ENCODE measurements around the gene CAMKK1. TPM values are rescaled to one million over a fixed set of nuclear protein-coding genes. Genes with fewer than 3 reads are reported as not detected.

CAMKK1 gene
- total and polyA plus RNA-seq, 2 of the 4 experiments (the other 2 are of a cell fraction) = 4.1 to 8.2 TPM

GRCh38 chr17:3866276-3866675 lies 26.6 kb downstream of the CAMKK1 start:
- intact Hi-C loops (cut with micrococcal nuclease) (loop anchor here (10.0 kb wide), 1 partner anchor 209 kb away; no protein-coding TSS in a partner anchor), dilution Hi-C loops (cut with HindIII; ENCODE audit: low sequenced_read_pairs, unreplicated experiment) (no loop called here), in situ Hi-C loops (cut with MboI; ENCODE audit: low sequenced_read_pairs) (no loop called here)
- H3K18ac ChIP-seq (ENCODE audit: low read depth, low read length) = no peak overlapping the region
- POLR2A ChIA-PET (ENCODE audit: unreplicated experiment) = no interaction called here
- no peak overlapping the region for H2BK5ac ChIP-seq (ENCODE audit: low read depth, low read length, poor library complexity, severe bottlenecking)
- H4K5ac ChIP-seq (ENCODE audit: low read depth, low read length) = no peak overlapping the region
- no peaks in the 10 kb centered on the region for H3K79me1 ChIP-seq (ENCODE audit: low read depth in 1 of 2, low read length in 2 of 2)
- BruUV-seq (replicated peaks) = no TSS peak
- H2BK120ac ChIP-seq (ENCODE audit: low read depth, low read length) = no peak overlapping the region
- no peak overlapping the region for H4K8ac ChIP-seq (ENCODE audit: low read depth in 2 of 2, low read length in 2 of 2)
- H3K9ac ChIP-seq (ENCODE audit: low read depth, low read length) = no peak overlapping the region
- no peaks in the 10 kb centered on the region for H3K27me3 ChIP-seq (ENCODE audit: control insufficient read depth, insufficient read depth, low read length)
- H2BK20ac ChIP-seq (ENCODE audit: low read depth, low read length) = no peak overlapping the region
- H3K56ac ChIP-seq (ENCODE audit: extremely low read depth, insufficient read depth, low read length) = no peak overlapping the region
- no peaks in the 10 kb centered on the region for H4K20me1 ChIP-seq (ENCODE audit: insufficient read depth, low read length)
- no peak overlapping the region for H3K4ac ChIP-seq (ENCODE audit: low read depth, low read length)
- H3K23ac ChIP-seq (ENCODE audit: low read depth, low read length) = no peak overlapping the region
- TF ChIP-seq FOS (IDR thresholded peaks at IDR 0.05; ENCODE audit: low read depth, low read length) (no peak), CTCF (conservative IDR thresholded peaks at IDR 0.05; ENCODE audit: low read depth, low read length) (no peak), RFX5 (IDR thresholded peaks at IDR 0.05; ENCODE audit: low read depth, low read length) (no peak), NFE2L2 (IDR thresholded peaks at IDR 0.05; ENCODE audit: low read depth, low read length) (no peak), ELK1 (IDR thresholded peaks at IDR 0.05; ENCODE audit: borderline replicate concordance, low read depth, low read length) (no peak), CEBPB (IDR thresholded peaks at IDR 0.05; ENCODE audit: low read depth, low read length) (no peak), MAFK (IDR thresholded peaks at IDR 0.05; ENCODE audit: low read depth, low read length) (no peak), MXI1 (IDR thresholded peaks at IDR 0.05; ENCODE audit: borderline replicate concordance, low read depth, low read length) (no peak), MAZ (IDR thresholded peaks at IDR 0.05; ENCODE audit: borderline replicate concordance, low read depth, low read length) (no peak), RCOR1 (IDR thresholded peaks at IDR 0.05; ENCODE audit: insufficient replicate concordance, low read length) (no peak), POLR2A (IDR thresholded peaks at IDR 0.05; ENCODE audit: low read depth, low read length) (no peak), SMC3 (IDR thresholded peaks at IDR 0.05; ENCODE audit: low read depth, low read length) (no peak), RAD21 (IDR thresholded peaks at IDR 0.05; ENCODE audit: low read length) (no peak), CHD1 (IDR thresholded peaks at IDR 0.05; ENCODE audit: low read depth, low read length) (no peak), USF2 (IDR thresholded peaks at IDR 0.05; ENCODE audit: low read depth, low read length) (no peak), BHLHE40 (IDR thresholded peaks at IDR 0.05; ENCODE audit: low read depth, low read length) (no peak)
- CTCF ChIA-PET = no interaction called here
- no peak overlapping the region for H2AK5ac ChIP-seq (ENCODE audit: low read depth, low read length)
- H2BK15ac ChIP-seq (ENCODE audit: low read depth, low read length) = no peak overlapping the region
- 95% methylated on average over 20 of the region's 21 CpGs; no CpG with 5 or more reads in 1 of the 2 experiments for WGBS, 2 experiments (ENCODE audit: extremely low coverage in 2 of 2, insufficient read length in 1 of 2)
- no peak overlapping the region for H3K4me2 ChIP-seq (ENCODE audit: low read depth, low read length)
- H3K27ac ChIP-seq (ENCODE audit: insufficient read depth, low read length) = no peak overlapping the region
- H3K9me1 ChIP-seq (ENCODE audit: insufficient read depth, low read length) = no peaks in the 10 kb centered on the region
- H2AFZ ChIP-seq (replicated peaks; ENCODE audit: low read length, poor library complexity) = no peak overlapping the region
- ATAC-seq (ENCODE audit: low read depth) = no peak
- no peaks in the 10 kb centered on the region for H3K4me1 ChIP-seq (ENCODE audit: control insufficient read depth, insufficient read depth, low read length)
- H4K91ac ChIP-seq (ENCODE audit: insufficient read depth, low read depth, low read length) = no peak overlapping the region
- H3K4me3 ChIP-seq (ENCODE audit: insufficient read depth, low read depth, low read length) = no peak overlapping the region
- no peaks in the 10 kb centered on the region for H3K9me3 ChIP-seq (ENCODE audit: control insufficient read depth, insufficient read depth, low read length)
- peaks cover 11% of the 10 kb centered on the region for H3K36me3 ChIP-seq (ENCODE audit: control insufficient read depth, insufficient read depth, low read length)
- no peak for DNase-seq
- no peak overlapping the region for H3K14ac ChIP-seq (replicated peaks; ENCODE audit: low read depth, low read length)
- H2AK9ac ChIP-seq (replicated peaks; ENCODE audit: low read depth, low read length, poor library complexity) = no peak overlapping the region
